ENCODE results near the gene TRIL.

Gene TRIL

GRCh38 chr7:28958235-28958979 lies at the start of gene TRIL:
TRIL (minus strand) TSS chr7:28958330; CDS start chr7:28958046, 284 bp downstream.
- DNase-seq = no peak

- DNase-seq = no peak
Measured at GRCh38 chr7:29007127-29007526, 49.0 kb upstream of the TRIL start.

GRCh38 chr7:29005829-29006228 lies 47.7 kb upstream of the TRIL start:
- no peak for DNase-seq

- DNase-seq = no peak
Measured at GRCh38 chr7:29005406-29005805, 47.3 kb upstream of the TRIL start.

- no peak for DNase-seq
Measured at GRCh38 chr7:29003703-29004102, 45.6 kb upstream of the TRIL start.

- DNase-seq = no peak
Measured at GRCh38 chr7:29000717-29001076, 42.6 kb upstream of the TRIL start.

- peak in 1 of 3 experiments; percentile 20 for DNase-seq
Measured at GRCh38 chr7:28999895-29000716, 42.0 kb upstream of the TRIL start.

GRCh38 chr7:28999427-28999826 lies 41.3 kb upstream of the TRIL start:
- DNase-seq = peak in 1 of 3 experiments; percentile 42

- peak in 1 of 3 experiments; percentile 68 for DNase-seq
Measured at GRCh38 chr7:28998105-28998504, 40.0 kb upstream of the TRIL start.

GRCh38 chr7:28996836-28997235 lies 38.7 kb upstream of the TRIL start:
- DNase-seq = no peak

- no peak for DNase-seq
Measured at GRCh38 chr7:28993371-28993770, 35.2 kb upstream of the TRIL start.

GRCh38 chr7:28992798-28993197 lies 34.7 kb upstream of the TRIL start:
- no peak for DNase-seq

- DNase-seq = no peak
Measured at GRCh38 chr7:28990200-28990960, 32.2 kb upstream of the TRIL start.

GRCh38 chr7:28989211-28989980 lies 31.3 kb upstream of the TRIL start:
- DNase-seq = no peak

- DNase-seq = no peak
Measured at GRCh38 chr7:28988810-28989209, 30.7 kb upstream of the TRIL start.

GRCh38 chr7:28988091-28988490 lies 30.0 kb upstream of the TRIL start:
- no peak for DNase-seq

GRCh38 chr7:28986765-28987110 lies 28.6 kb upstream of the TRIL start:
- no peak for DNase-seq

GRCh38 chr7:28986028-28986764 lies 28.1 kb upstream of the TRIL start:
- no peak for DNase-seq

- peak in 1 of 3 experiments; percentile 23 for DNase-seq
Measured at GRCh38 chr7:28984631-28985030, 26.5 kb upstream of the TRIL start.

GRCh38 chr7:28984217-28984616 lies 26.1 kb upstream of the TRIL start:
- DNase-seq = no peak

GRCh38 chr7:28983396-28984190 lies 25.5 kb upstream of the TRIL start:
- no peak for DNase-seq
